WTC11 (cell line): Measurements from ENCODE around the gene ARHGAP26.

Experiments
- ETV6 ChIP-seq: sonication (generic); formaldehyde crosslinking; IDR thresholded peaks from 2 replicates; pipeline ENCODE4 v1.8.1; 2022; ENCODE audit warnings: mild to moderate bottlenecking, missing genetic modification reagents
- FOXJ3 ChIP-seq: sonication (generic); formaldehyde crosslinking; IDR thresholded peaks from 2 replicates; pipeline ENCODE4 v1.9.0; 2021; ENCODE audit warnings: missing genetic modification reagents, mild to moderate bottlenecking, borderline replicate concordance
- NR3C1 ChIP-seq: sonication (generic); formaldehyde crosslinking; conservative IDR thresholded peaks from 2 replicates; pipeline ENCODE4 v1.8.1; 2023; ENCODE audit warnings: low read depth, mild to moderate bottlenecking, missing genetic modification reagents
- SMAD4 ChIP-seq: sonication (generic); formaldehyde crosslinking; IDR thresholded peaks from 2 replicates; pipeline ENCODE4 v1.8.0; 2022; ENCODE audit warnings: mild to moderate bottlenecking, missing genetic modification reagents
- TF ChIP-seq, protein P1 (sequence below): fragments of 200-600 bp; IDR thresholded peaks from 2 replicates; pipeline ENCODE4 v1.8.0; 2022; ENCODE audit warnings: antibody characterized with exemption
- TF ChIP-seq, protein P2 (sequence below): sonication (generic); formaldehyde crosslinking; IDR thresholded peaks from 2 replicates; pipeline ENCODE4 v1.8.1; 2023; ENCODE audit warnings: mild to moderate bottlenecking, missing genetic modification reagents
- TF ChIP-seq, protein P3 (sequence below): sonication (generic); formaldehyde crosslinking; IDR thresholded peaks from 2 replicates; pipeline ENCODE4 v1.8.0; 2022; ENCODE audit warnings: mild to moderate bottlenecking, missing genetic modification reagents

- TF ChIP-seq, protein P1, sequence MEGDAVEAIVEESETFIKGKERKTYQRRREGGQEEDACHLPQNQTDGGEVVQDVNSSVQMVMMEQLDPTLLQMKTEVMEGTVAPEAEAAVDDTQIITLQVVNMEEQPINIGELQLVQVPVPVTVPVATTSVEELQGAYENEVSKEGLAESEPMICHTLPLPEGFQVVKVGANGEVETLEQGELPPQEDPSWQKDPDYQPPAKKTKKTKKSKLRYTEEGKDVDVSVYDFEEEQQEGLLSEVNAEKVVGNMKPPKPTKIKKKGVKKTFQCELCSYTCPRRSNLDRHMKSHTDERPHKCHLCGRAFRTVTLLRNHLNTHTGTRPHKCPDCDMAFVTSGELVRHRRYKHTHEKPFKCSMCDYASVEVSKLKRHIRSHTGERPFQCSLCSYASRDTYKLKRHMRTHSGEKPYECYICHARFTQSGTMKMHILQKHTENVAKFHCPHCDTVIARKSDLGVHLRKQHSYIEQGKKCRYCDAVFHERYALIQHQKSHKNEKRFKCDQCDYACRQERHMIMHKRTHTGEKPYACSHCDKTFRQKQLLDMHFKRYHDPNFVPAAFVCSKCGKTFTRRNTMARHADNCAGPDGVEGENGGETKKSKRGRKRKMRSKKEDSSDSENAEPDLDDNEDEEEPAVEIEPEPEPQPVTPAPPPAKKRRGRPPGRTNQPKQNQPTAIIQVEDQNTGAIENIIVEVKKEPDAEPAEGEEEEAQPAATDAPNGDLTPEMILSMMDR = no peak
- TF ChIP-seq SMAD4 (no peak), NR3C1 (no peak), FOXJ3 (no peak), ETV6 (CRISPR knock-in tag) (no peak)
- TF ChIP-seq, protein P2, sequence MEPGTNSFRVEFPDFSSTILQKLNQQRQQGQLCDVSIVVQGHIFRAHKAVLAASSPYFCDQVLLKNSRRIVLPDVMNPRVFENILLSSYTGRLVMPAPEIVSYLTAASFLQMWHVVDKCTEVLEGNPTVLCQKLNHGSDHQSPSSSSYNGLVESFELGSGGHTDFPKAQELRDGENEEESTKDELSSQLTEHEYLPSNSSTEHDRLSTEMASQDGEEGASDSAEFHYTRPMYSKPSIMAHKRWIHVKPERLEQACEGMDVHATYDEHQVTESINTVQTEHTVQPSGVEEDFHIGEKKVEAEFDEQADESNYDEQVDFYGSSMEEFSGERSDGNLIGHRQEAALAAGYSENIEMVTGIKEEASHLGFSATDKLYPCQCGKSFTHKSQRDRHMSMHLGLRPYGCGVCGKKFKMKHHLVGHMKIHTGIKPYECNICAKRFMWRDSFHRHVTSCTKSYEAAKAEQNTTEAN = no peak
- TF ChIP-seq, protein P3, sequence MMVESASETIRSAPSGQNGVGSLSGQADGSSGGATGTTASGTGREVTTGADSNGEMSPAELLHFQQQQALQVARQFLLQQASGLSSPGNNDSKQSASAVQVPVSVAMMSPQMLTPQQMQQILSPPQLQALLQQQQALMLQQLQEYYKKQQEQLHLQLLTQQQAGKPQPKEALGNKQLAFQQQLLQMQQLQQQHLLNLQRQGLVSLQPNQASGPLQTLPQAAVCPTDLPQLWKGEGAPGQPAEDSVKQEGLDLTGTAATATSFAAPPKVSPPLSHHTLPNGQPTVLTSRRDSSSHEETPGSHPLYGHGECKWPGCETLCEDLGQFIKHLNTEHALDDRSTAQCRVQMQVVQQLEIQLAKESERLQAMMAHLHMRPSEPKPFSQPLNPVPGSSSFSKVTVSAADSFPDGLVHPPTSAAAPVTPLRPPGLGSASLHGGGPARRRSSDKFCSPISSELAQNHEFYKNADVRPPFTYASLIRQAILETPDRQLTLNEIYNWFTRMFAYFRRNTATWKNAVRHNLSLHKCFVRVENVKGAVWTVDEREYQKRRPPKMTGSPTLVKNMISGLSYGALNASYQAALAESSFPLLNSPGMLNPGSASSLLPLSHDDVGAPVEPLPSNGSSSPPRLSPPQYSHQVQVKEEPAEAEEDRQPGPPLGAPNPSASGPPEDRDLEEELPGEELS (CRISPR knock-in tag) = no peak
Observed at GRCh38 chr5:143105216-143105905, 335.2 kb downstream of the ARHGAP26 start.
